Lower lobe of right lung (tissue), 2 donors: Measurements from ENCODE around the gene ZNF500. TPM values are rescaled to one million over a fixed set of nuclear protein-coding genes. Genes with fewer than 3 reads are reported as not detected.
A peak's percentile ranks its signal among the peaks of the same experiment; 100 is the strongest.

Experiments
- ATAC-seq, 2 donors: fragments of 200-7000 bp; cut with Tn5 transposase; one replicate each; pipeline ENCODE4 v1.9.1; 2020 to 2022; ENCODE audit warnings: mild to moderate bottlenecking in 2 of 2, moderate library complexity in 2 of 2
- DNase-seq: peaks from one replicate; pipeline ENCODE4 v3.0.0-alpha.2; 2020
- H3K27ac ChIP-seq: fragments of 200-600 bp; one replicate; pipeline ENCODE4 v1.8.0; 2022
- H3K27me3 ChIP-seq: fragments of 200-600 bp; one replicate; pipeline ENCODE4 v1.8.0; 2022; ENCODE audit warnings: low read depth
- H3K36me3 ChIP-seq: fragments of 200-600 bp; one replicate; pipeline ENCODE4 v1.8.0; 2022; ENCODE audit warnings: mild to moderate bottlenecking
- H3K4me1 ChIP-seq: fragments of 200-600 bp; one replicate; pipeline ENCODE4 v1.8.0; 2022
- H3K4me3 ChIP-seq: fragments of 200-600 bp; one replicate; pipeline ENCODE4 v1.8.0; 2022; ENCODE audit warnings: mild to moderate bottlenecking
- H3K9me3 ChIP-seq: fragments of 200-600 bp; one replicate; pipeline ENCODE4 v1.8.0; 2022
- CTCF ChIP-seq: fragments of 200-600 bp; IDR thresholded peaks from one replicate; pipeline ENCODE4 v1.8.0; 2022; ENCODE audit warnings: antibody characterized with exemption, mild to moderate bottlenecking
- intact Hi-C: fragments of 100-400 bp; cut with DNase I; formaldehyde crosslinking; loops from one replicate; pipeline ENCODE4 v1.11.0; 2022
- total RNA-seq: library from RNA; stranded (reverse); fragmentation: NEBNext Ultra II Directional; extraction: Animal tissue kit (Norgen Biotek cat#: 25700); gene quantifications from one replicate; pipeline ENCODE4 v1.2.1, GENCODE V29; 2021
- donor health status: DM: no; HTN: yes; CAD: no; lungs with severe emphysema.

Gene ZNF500
- total RNA-seq, 1 donor from 2014 or later, result 13.4 TPM

- no peaks in the 10 kb centered on the region for H3K27me3 ChIP-seq
- peak; percentile 32 for TF ChIP-seq CTCF
- H3K27ac ChIP-seq, result peak overlapping the region; percentile 85
- DNase-seq, result peak; percentile 94
- H3K9me3 ChIP-seq, result no peaks in the 10 kb centered on the region
- peak overlapping the region; percentile 89 for H3K4me3 ChIP-seq
- peaks cover 31% of the 10 kb centered on the region for H3K4me1 ChIP-seq
- intact Hi-C loops, result no loop called here
- peaks cover 41% of the 10 kb centered on the region for H3K36me3 ChIP-seq
- ATAC-seq, result peak; percentile 95 to 96
Observed at GRCh38 chr16:4802659-4803287, 35.8 kb upstream of the ZNF500 start.

GRCh38 chr16:4801962-4802658, 35.1 kb upstream of the ZNF500 start, which contains the start of gene ROGDI:
Gene ROGDI (minus strand): TSS chr16:4802633. CDS start chr16:4802571, 62 bp downstream.
- intact Hi-C loops, result no loop called here

GRCh38 chr16:4801051-4801961, 34.3 kb upstream of the ZNF500 start:
- peaks cover 34% of the 10 kb centered on the region for H3K36me3 ChIP-seq
- ATAC-seq (no peak), DNase-seq (no peak)
- H3K27ac ChIP-seq, result peak overlapping the region; percentile 85
- peaks cover 31% of the 10 kb centered on the region for H3K4me1 ChIP-seq
- no peaks in the 10 kb centered on the region for H3K9me3 ChIP-seq
- H3K27me3 ChIP-seq, result no peaks in the 10 kb centered on the region
- intact Hi-C loops, result no loop called here
- peak overlapping the region; percentile 89 for H3K4me3 ChIP-seq
- no peak for TF ChIP-seq CTCF

More at GRCh38 chr16:4801962-4802658, 35.1 kb upstream of the ZNF500 start, which contains the start of gene ROGDI:
- Histone ChIP-seq H3K9me3 (no peaks in the 10 kb centered on the region), H3K4me1 (peaks cover 31% of the 10 kb centered on the region), H3K36me3 (peaks cover 41% of the 10 kb centered on the region), H3K4me3 (peak within 1 kb of the TSS; percentile 89), H3K27me3 (no peaks in the 10 kb centered on the region), H3K27ac (peak within 1 kb of the TSS; percentile 85)
- peak; percentile 96 for DNase-seq
- peak; percentile 84 for ATAC-seq
- TF ChIP-seq CTCF, result no peak

GRCh38 chr16:4800290-4801041, 33.5 kb upstream of the ZNF500 start:
- peak overlapping the region; percentile 8 for H3K4me3 ChIP-seq
- H3K27ac ChIP-seq, result no peak overlapping the region
- H3K27me3 ChIP-seq, result no peaks in the 10 kb centered on the region
- H3K9me3 ChIP-seq, result no peaks in the 10 kb centered on the region
- intact Hi-C loops, result no loop called here
- DNase-seq (peak; percentile 81), ATAC-seq (peak in 1 of 2 donors; percentile 2)
- H3K36me3 ChIP-seq, result peaks cover 28% of the 10 kb centered on the region
- TF ChIP-seq CTCF, result no peak
- peaks cover 31% of the 10 kb centered on the region for H3K4me1 ChIP-seq
